ENCODE data around the gene PRRG3.
A peak's percentile ranks its signal among the peaks of the same experiment; 100 is the strongest.
"Not testable (repeated sequence)": the region's sequence is repeated elsewhere in the genome, so short reads cannot be mapped to it uniquely, and the experiment has no call there.

Gene PRRG3

DNA sequence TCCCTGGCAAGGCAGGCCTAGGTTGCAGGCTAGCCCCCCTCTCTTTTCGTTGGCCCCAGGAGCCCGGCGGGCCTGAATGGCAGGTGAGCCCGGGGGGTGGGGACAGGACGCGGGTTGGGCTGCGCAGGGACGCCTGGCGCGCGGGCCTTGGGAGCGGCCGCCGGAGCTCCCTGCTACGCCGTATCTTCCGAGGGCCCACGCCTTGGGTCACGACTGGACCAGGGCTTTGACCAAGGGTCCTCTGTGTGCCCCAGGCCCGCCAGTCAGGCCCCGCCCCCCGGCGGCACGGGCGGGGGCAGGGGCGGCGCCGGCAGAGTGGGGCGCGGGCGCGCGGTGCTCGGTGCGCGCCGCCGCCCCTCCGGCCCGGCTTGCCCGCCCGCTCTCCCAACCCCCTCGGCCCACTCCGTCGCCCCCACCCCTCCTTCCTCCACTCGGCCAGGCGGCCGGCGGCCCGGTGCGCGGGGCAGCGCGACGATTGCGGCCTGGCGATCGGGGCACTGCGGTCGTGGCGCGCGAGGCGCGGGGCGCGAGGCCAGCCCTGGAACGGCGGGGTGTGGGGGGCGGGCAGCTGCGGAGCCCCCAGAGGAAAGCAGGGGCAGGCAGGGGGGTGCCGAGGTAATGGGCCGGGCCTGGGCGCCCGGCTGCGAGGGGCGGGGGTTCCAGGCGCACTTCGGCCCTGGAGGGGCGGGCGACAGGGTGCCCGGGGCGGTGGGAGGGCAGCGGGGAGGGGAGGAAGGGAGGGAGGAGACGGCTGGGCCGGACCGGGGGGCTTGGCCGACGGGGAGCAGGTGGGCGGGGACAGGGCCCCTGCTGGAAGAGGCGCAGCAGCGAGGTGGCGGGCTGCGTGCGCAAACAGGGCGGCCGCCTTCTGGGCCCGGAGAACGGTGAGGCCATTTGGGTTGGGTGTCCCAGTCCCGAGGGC, at the start of gene PRRG3:
PRRG3 (plus strand) TSS at position 798 of the 922 bp plus-strand sequence. CDS start 3,357 bp downstream, outside the sequence.
- no peak for DNase-seq

DNA sequence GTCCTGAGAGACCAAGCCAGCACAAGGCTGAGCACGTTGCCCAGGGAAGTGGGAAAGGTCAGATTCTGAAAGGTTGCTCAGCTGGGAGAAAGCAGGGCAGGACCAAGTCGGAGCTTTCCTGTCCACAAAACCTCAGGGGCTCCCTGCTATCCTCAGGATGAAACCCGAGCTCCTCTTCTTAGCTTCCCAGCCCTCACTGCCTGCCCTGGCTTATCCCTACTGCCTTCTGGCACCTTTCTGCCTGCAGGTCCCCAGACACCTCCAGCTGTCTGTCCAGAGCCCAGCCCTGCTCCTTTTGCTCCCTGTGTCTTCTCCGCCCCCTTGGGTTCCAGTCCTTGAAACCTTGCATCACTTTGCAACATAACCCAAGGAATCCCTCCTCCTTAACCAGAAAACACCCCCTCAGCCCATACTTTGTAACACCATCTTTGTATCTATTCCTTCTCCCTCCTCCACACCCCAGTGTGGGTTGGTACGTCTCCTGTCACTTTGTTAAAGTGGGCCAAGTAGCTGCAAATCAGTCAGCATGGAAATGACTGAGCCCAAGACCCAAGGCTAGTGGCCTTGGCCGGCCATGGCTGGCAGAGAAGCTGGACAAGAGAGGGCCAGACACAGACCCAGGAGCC, 20.0 kb upstream of the PRRG3 start:
- DNase-seq = no peak

DNA sequence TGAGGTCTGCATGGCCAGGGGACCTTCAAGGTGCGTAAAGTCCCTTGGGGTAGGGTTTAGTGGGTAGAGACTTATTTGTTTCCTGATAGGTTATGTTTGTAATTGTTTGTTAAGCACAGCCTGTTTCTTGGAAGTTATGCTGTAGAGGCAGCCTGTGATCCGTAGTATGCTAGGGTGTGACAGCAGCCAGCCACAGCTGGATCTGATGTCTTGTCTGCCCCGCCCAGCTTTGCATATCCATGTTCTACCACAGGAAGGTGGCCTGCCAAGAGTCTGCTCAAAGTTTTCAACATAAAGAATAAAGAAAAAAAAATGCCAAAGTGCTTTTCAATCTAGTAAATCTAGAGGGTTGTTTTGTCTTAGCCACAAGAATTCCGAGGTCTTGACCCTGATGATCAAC, 19.1 kb upstream of the PRRG3 start:
- DNase-seq = no peak

DNA sequence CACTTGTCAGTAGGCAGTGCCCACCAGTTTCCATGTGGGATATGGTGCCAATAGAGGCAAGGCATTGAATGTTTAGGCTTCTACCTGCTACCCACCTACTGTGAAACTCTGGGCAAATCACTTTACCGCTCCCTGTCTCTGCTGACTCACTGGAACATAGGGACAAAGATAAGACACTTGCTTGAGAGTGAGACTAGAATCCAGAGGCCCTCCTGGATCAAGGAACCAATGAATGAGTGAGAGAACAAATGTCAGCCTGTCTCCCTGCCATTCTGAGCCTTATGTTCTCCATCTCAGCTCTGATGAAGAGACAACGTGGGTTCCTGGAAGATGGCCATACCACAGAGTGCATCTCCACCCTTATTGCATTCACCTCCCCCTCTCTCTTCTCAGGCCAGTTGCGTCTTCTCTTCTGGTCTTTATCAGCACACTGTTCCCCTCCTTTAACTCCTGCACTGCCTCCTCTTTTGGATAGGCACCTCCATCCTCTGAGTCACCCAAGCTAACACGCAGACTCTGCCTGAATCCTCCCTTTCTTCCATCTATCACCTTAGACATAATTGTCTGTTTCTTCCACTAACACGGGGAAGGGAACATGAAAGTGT, 15.4 kb upstream of the PRRG3 start:
- DNase-seq = no peak

DNA sequence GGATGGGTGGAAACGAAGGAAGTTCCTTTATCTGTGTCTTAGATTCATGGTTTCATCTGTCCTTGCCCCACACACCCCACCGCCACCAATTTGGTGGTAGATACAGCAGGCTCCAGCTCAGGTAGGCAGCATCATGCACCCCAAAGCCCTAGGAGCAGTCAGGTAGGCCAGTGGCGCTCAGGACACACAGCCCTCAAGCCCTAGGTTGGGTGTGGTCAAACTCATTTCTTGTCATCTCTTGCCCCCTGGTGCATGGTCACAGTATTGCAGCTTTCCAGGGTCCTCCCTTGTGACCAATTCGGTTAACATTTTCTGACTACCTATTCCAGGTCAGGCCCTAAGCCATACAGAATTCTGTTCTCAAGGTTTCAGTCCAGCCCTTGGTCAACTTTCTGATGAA, 14.5 kb upstream of the PRRG3 start:
- peak; percentile 44 for DNase-seq

DNA sequence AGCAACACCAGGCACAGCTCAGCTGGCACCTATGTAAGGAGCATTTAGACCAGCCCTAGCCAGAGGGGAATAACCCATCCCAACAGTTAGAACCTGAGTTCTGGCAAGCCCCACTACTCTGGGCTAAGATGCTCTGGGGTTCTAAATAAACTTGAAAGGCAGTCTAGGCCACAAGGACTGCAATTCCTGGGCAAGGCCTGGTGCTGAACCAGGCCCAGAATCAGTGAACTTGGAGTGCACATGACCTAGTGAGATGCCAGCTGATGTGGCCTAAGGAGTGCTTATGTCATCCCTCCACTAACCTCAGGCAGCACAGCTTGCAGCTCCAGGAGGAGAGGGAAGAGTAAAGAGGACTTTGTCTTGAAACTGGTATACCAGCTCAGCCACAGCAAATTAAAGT, 7.6 kb upstream of the PRRG3 start:
- no peak for DNase-seq

DNA sequence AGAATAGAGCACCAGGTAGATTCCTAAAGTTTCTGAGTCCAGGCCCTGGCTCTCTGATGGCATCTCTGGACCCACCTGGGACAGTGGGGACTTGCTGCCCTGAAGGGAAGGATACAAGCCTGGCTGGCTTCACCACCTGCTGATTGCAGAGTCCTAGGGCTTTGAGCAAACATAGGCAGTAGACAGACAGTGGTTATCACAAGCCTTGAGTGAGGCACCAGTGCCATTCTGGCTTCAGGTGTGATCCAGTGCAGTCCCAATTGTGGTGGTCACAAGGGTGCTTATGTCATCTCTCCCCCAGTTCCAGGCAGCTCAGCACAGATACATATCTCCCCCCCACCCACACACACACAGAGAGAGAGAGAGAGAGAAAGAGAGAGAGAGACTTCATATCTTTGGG, 6.6 kb upstream of the PRRG3 start:
- no peak for DNase-seq

DNA sequence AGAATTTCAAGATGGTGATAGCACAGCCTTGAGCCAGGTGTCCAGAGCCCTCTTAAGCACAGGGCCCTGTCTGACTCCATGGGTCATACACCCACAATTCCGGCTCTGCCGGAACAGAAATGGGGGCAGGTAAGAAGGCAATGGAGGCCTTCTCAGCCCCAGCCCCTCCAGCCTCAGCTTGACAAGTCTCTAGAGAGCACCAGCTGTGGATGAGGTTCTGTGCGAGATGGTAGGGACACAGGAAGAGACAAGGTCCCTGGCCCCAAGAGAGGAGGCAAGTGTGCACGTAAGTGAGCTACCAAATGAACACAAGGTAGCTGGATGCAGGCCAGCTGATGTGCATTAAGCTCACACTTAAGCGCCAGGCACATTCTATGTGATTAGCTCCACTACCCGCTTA, 2.4 kb upstream of the PRRG3 start:
- no peak for DNase-seq

DNA sequence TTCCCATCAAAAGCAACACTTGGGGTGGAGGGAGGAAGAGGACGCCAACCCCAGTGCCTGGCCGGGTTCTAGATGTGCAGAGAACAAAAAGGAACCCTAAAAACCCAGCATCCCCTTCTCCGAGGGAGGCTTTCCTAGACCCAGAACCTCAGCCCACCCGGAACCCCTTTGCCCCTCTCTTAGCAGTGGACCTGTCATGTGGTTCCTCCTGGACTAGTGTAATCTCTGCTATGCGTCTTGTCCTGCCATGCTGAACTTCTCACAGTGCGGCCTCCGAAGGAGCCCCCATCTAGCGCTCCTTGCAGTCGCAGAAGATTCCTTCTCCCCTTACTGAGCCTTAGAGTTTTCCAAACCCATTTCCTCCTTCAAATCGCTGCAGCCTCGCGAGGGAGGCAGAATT, 1.1 kb upstream of the PRRG3 start:
- no peak for DNase-seq

DNA sequence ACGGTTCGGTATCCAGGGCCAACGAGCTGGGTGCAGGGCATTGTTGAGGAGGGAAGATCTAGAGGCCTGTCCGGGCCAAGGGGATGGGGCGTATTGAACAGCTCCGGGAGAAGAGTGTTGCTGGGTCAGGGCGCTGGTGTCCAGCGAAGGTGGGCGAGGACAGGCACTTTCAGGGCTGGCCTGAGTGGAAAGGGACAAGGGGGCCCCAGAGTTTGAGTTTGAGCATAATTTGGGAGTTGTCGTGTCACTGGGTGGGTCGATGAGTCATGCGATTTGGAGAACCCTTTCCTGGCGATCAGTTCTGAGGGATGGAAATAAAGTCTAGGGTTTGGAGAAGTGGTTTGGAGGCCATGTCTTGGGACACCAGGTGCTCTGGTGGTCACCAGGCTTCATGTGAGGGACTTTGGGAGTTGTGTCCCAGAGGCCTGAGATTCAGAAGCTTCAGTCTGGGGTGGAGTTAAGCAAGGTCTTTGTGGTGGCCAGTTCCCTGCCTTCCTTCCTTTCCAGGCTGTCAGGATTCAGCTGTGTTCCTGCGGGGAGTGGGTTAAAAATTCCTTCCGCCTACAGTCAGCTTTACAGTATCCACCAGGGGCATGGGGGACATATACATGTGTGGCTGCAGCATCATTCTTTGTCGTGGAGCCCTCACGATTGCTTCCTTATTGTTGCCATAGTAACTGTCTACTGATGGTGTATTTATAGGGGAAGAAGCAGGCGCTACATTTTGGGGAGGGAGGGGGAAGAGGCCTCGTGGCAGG, 504 bp downstream of the PRRG3 start:
- DNase-seq = no peak

DNA sequence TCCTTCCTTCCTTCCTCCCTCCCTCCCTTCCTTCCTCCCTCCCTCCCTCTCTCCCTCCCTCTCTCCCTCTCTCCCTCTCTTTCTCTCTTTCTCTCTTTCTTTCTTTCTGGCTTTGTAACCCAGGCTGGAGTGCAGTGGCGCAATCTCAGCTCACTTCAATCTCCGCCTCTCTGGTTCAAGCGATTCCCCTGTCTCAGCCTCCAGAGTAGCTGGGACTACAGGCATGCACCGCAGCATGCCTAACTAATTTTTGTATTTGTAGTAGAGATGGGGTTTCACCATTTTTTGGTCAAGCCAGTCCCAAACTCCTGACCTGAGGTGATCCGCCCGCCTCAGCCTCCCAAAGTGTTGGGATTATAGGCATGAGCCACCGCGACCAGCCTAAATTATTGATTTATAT, 1.8 kb downstream of the PRRG3 start:
- DNase-seq = not testable (repeated sequence)

DNA sequence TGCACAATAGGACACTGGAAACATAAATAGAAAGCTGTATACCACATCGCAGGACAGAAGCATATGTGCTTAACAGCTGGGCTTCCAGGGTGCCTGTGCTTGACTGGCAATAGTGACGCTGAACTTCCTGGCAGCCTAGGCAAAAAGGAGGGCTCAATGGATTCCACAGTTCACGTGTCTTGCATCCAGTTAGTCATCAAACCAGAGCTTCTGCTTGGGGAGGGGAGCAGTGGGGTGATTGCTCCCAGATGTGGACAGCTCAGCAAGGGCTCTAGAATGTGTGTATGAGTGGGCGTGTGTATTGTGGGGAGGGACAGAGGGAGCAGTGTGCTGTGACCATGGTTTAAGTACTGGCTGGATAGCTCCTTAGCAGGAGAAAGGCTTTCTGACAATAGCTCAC, 2.3 kb downstream of the PRRG3 start:
- DNase-seq = no peak

DNA sequence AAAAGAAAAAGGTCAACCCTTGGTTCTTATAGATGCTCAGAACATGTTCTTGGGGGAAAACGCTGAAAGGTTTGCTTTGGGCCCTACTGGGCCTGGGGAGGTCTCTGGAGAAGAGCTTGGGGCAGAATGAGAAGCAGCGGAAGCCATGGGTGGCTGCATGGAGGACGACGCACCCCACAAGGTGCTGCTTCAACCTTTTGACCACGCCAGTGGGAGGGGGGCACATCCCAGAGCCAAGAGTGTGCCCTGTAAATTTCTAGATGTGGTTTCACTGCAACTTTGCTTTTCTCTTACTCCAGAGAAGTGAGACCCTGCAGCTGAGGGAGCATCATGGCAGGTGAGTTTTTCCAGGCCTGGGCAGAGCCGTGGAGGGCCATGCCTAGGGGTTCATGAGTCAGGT, 3.2 kb downstream of the PRRG3 start:
- DNase-seq = no peak

DNA sequence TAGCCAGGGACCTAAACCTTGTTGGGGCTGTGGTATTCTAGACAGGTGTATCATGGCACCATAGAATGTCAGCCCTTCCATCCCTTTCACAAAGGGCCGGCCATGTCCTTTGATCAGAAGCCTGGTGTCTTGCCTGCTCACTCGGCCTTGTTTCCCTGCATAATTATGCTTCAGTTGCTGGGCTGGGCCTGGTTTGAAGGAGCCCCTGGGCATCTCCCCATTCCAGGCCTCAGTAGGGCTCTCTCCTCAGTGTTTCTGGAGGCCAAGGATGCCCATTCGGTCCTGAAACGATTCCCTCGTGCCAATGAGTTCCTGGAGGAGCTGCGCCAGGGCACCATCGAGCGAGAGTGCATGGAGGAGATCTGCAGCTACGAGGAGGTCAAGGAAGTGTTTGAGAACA, 4.5 kb downstream of the PRRG3 start:
- DNase-seq = no peak

DNA sequence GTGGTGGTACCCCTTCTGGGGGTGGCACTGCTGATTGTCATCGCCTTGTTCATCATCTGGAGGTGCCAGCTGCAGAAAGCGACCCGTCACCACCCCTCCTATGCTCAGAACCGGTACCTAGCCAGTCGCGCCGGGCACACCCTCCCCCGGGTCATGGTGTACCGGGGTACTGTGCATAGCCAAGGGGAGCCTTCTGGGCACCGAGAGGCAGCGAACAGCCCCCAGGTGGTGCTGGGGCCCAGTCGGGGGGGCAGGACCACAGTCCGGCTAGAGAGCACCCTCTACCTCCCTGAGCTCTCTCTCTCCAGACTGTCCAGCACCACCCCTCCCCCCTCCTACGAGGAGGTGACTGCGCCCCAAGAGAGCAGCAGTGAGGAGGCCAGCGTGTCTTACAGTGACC, 5.3 kb downstream of the PRRG3 start:
- no peak for DNase-seq

DNA sequence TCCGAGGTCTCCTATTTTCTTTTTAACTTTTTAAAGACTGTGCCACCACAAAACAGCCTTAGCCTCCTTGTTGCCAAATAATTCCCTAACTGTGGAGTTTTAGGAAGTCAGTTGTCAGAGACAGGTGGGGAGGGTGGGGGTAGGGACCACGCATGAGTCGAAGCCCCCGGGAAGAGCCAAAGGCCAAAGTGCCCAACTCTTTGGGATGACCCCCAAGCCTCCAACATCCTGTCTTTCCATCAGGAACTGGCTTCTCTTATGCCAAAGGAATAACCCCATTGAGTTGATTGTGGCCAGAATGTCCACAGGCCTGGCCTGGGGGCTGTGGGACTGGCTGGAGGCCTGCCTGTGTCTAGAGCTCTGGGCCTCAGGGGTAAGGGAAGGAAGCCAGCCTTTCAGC, 5.8 kb downstream of the PRRG3 start:
- no peak for DNase-seq

DNA sequence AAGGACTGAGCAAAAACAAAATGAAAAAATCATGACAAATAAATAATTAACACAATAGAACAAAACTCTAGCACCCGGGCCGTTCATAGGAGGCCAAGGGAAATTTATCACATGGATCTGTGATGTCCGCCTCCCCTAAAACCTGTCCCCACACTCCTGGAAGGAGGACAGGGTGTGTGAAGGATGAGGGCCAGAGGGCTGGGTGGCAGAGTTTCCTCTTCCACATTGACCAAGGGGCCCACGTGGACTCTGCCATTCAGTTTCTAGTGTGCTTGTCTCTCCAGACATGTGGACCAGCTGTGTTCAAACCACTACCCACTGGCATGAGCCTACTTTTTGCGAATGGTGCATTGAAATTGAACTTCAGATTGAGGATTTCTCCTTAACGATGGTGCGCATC, 6.3 kb downstream of the PRRG3 start:
- DNase-seq = no peak

DNA sequence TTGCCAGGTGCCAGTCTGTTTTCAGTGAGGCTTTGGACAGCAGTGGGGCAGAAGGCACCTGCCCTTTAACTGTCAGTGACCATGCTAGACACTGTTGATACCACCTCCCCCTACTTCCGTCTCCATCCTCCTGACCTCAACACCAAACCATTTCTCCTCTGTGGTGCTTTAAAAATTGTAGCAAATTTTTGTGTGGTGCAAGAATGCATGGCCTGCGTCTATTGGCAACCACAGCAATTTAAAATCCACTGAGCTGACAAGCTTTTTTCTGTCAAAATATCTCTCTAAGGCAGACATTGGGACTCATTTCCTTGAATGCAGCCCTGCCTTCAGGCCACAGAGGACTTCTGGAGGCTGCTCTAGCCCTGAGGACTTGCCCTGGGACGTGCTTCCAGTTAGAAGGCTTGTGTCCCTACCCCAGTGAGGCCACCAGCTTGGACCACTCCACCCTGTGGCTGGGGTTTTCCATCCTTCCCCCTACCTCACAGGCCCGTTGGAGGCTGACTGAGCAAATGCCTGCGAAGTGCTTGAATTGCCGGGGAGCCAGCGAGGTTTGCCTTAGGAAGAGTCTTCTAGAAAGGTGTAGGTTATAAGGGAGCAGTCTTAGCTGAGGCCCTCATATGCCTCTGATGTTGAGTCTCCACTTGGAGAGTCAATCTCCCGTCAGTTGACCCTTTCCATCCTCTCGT, 6.9 kb downstream of the PRRG3 start:
- no peak for DNase-seq

DNA sequence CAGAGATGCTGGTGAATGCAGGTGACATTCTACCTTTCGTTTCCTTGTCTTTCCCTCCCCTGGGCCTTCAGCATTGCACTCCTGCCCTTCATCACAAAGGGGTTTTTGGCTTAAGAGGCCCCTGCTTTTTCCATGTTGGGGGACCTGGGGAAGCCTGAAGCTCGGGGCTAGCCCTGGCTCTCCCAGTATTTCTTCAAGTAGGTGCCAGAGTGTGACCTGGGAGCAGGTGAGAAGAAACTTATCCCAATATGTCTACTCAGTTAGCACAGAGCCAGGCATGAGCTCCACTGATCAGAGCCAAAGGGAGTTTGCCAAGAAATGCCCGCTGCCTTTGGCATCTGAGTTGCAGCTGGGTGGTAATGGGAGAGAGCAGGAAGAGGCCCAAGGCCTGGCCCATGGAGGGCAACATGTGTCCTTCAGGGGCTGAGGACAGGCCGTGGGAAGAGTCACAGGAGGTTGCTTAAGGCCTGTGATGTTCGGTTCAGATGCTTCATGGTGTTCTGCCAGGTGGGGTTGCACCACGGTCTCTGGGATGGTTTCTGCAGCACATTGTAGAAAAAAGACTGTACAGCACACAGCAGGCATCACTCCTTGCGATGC, 7.6 kb downstream of the PRRG3 start:
- no peak for DNase-seq

DNA sequence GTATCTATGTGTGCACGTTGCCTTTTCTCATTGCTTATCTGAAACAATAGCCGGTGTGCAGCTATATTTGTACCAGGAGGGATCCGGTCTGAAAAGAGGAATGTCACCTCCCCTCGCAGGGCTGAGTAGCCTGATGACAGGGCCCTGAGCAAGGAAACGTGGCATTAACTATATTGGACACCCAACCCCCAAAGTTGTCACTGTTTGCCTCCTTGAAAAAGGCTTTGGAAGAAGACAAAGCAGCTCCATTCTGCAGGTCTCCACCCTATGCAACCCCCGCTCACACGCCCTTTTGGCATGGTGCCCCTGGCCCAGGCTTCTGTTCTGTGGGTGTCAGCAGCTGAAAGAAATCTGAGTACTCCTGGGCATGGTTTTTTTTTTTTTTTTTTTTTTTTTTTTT, 8.2 kb downstream of the PRRG3 start:
- no peak for DNase-seq

DNA sequence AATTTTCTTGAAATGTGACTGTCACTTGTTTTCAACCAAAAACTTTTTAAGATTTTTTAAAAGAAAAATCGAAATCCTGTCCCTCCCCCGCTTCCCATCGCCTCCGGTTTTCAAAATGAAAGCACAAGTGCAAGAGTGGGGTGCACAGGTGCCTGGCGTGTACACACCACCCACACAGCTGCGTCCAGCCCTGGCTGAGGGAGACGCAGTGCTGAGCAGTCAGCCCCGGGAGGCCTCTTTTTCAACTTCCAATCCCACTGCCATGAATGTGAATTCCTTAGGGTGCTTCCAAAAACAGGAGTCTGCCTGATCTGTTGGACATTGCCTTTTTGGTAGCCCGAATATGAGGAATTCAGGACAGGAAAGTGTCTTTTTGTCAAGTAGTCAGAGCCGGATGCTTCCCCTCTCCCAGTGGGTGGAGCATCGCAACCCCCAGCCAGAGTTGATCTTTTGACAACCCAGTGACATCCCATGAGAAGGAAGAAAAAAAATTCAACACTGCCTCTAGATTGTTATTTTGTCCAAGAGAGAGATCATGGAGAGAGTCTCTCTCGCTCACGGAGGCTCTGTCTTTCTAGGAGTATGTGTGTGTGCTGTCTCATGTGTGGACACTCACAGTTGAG, 8.9 kb downstream of the PRRG3 start:
- DNase-seq = no peak

DNA sequence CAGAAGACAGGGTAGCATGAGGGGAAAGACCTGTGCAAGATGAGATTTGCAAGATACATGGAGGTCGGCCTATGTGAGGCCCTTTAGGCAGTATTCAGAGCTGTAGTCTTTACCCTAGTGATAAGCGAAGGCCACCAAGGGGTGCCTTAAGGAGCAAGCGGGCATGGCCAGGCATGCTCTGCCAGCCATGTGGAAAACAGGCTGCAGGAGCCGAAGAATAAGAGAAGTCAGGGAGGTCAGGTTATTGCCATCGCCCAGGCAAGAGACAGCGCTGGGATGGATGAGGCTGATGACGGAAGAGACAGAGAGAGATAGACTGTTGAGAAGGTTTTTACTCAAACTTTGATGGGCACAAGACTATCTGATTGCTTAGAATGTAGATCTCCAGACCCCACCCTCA, 13.6 kb downstream of the PRRG3 start:
- DNase-seq = no peak
